Tibial nerve (tissue), 4 donors: ENCODE data around the gene MIS18A. TPM values are rescaled to one million over a fixed set of nuclear protein-coding genes. Genes with fewer than 3 reads are reported as not detected.

ENCODE experiments used
- DNase-seq, 2 donors: peaks; one replicate each; pipeline ENCODE4 v3.0.0-alpha.2; 2019; ENCODE audit warnings: low spot score in 2 of 2
- H3K27ac ChIP-seq, 4 donors: fragments of 200-600 bp; sonication (generic) in 3 of 4; one replicate each; pipeline ENCODE4 v1.5.1; 2017 to 2019; ENCODE audit warnings: mild to moderate bottlenecking in 1 of 4
- H3K27me3 ChIP-seq, 2 donors: fragments of 200-600 bp; sonication (generic) in 1 of 2; one replicate each; pipeline versions ENCODE4 v1.5.1 to v1.6.0; 2017 to 2019
- H3K36me3 ChIP-seq, 3 donors: fragments of 200-600 bp; sonication (generic); one replicate each; pipeline ENCODE4 v1.5.1; 2018 to 2019
- H3K4me1 ChIP-seq, 4 donors: fragments of 200-600 bp; sonication (generic) in 3 of 4; one replicate each; pipeline ENCODE4 v1.5.1; 2017 to 2019
- H3K4me3 ChIP-seq, 4 donors: fragments of 200-600 bp; sonication (generic) in 3 of 4; one replicate each; pipeline ENCODE4 v1.5.1; 2017 to 2019; ENCODE audit warnings: mild to moderate bottlenecking in 1 of 4, moderate library complexity in 1 of 4
- H3K9me3 ChIP-seq, 4 donors: fragments of 200-600 bp; sonication (generic) in 3 of 4; one replicate each; pipeline ENCODE4 v1.5.1; 2017 to 2019
- CTCF ChIP-seq, 5 experiments: fragments of 200-600 bp in 3 of 5; fragments of 450-650 bp in 2 of 5; sonication (generic) in 3 of 5; IDR thresholded peaks; one replicate each; pipeline ENCODE4 v1.5.1; 2016 to 2019; ENCODE audit warnings: antibody characterized with exemption in 5 of 5, mild to moderate bottlenecking in 3 of 5, moderate library complexity in 2 of 5
- EP300 ChIP-seq, 2 donors: sonication (generic); formaldehyde crosslinking; IDR thresholded peaks; one replicate each; pipeline ENCODE4 v1.6.1; 2017; ENCODE audit warnings: antibody characterized with exemption in 2 of 2, mild to moderate bottlenecking in 1 of 2
- POLR2A ChIP-seq, 2 donors: fragments of 450-650 bp; IDR thresholded peaks; one replicate each; pipeline ENCODE4 v1.6.1; 2017; ENCODE audit warnings: antibody characterized with exemption in 2 of 2, mild to moderate bottlenecking in 2 of 2, moderate library complexity in 2 of 2
- WGBS, 2 donors: methylation state at CpG; one replicate each; pipeline ENCODE4 v1.1.5; 2018; 5-methylcytosine and 5-hydroxymethylcytosine counted together
- total RNA-seq, 4 donors: library from RNA; depleted of rRNA; stranded (reverse); fragments of >200 nt; gene quantifications; one replicate each; pipeline ENCODE4 v1.1.0, GENCODE V29; 2016

The MIS18A gene
- total RNA-seq, 4 donors from 2014 or later, result 4.0 to 9.3 (median 7.1) TPM

GRCh38 chr21:32307706-32308105 is 28.9 kb upstream of the MIS18A start:
- 93 to 100% methylated on average over 4 of the region's 4 CpGs for WGBS, 2 donors

GRCh38 chr21:32306021-32306780 is 27.4 kb upstream of the MIS18A start:
- Histone ChIP-seq H3K27me3 (no peaks in the 10 kb centered on the region), H3K36me3 (peaks cover 0 to 42% (median 0%) of the 10 kb centered on the region in 3 donors), H3K9me3 (no peaks in the 10 kb centered on the region), H3K4me1 (peaks cover 0 to 15% (median 0%) of the 10 kb centered on the region in 4 donors), H3K4me3 (no peak overlapping the region), H3K27ac (peak overlapping the region; percentile 33 to 83 (median 53))
- TF ChIP-seq CTCF (IDR thresholded peaks at IDR 0.05) (peak; percentile 31 to 65 (median 58)), POLR2A (IDR thresholded peaks at IDR 0.05) (no peak)
- 36 to 46% methylated on average over 22 of the region's 22 CpGs for WGBS, 2 donors
- no peak for DNase-seq

More at GRCh38 chr21:32307706-32308105, 28.9 kb upstream of the MIS18A start:
- no peak for DNase-seq
- no peak overlapping the region for H3K4me3 ChIP-seq
- H3K27me3 ChIP-seq, result no peaks in the 10 kb centered on the region
- peaks cover 0 to 57% (median 0%) of the 10 kb centered on the region in 3 donors for H3K36me3 ChIP-seq
- H3K4me1 ChIP-seq, result peaks cover 0 to 15% (median 0%) of the 10 kb centered on the region in 4 donors
- no peak overlapping the region for H3K27ac ChIP-seq
- no peaks in the 10 kb centered on the region for H3K9me3 ChIP-seq
- TF ChIP-seq EP300 (IDR thresholded peaks at IDR 0.05) (no peak), POLR2A (IDR thresholded peaks at IDR 0.05) (no peak), CTCF (IDR thresholded peaks at IDR 0.05) (no peak)

GRCh38 chr21:32304998-32305397 is 26.1 kb upstream of the MIS18A start:
- no peaks in the 10 kb centered on the region for H3K9me3 ChIP-seq
- peaks cover 0 to 15% (median 0%) of the 10 kb centered on the region in 4 donors for H3K4me1 ChIP-seq
- peaks cover 0 to 30% (median 0%) of the 10 kb centered on the region in 3 donors for H3K36me3 ChIP-seq
- H3K27ac ChIP-seq, result peak overlapping the region in 2 of 4 donors; percentile 71 to 83
- H3K4me3 ChIP-seq, result no peak overlapping the region
- no peak for DNase-seq
- no peak for TF ChIP-seq POLR2A (IDR thresholded peaks at IDR 0.05)
- TF ChIP-seq CTCF (IDR thresholded peaks at IDR 0.05), result no peak
- TF ChIP-seq EP300 (IDR thresholded peaks at IDR 0.05), result no peak
- H3K27me3 ChIP-seq, result no peaks in the 10 kb centered on the region
- 96 to 97% methylated on average over 7 of the region's 7 CpGs for WGBS, 2 donors

GRCh38 chr21:32303385-32303784 is 24.5 kb upstream of the MIS18A start:
- Histone ChIP-seq H3K4me1 (peaks cover 0 to 15% (median 0%) of the 10 kb centered on the region in 4 donors), H3K27me3 (no peaks in the 10 kb centered on the region), H3K9me3 (no peaks in the 10 kb centered on the region), H3K4me3 (no peak overlapping the region), H3K36me3 (peaks cover 0 to 14% (median 0%) of the 10 kb centered on the region in 3 donors), H3K27ac (no peak overlapping the region)
- 96 to 100% methylated on average over 1 of the region's 1 CpG for WGBS, 2 donors
- TF ChIP-seq CTCF (IDR thresholded peaks at IDR 0.05) (no peak), EP300 (IDR thresholded peaks at IDR 0.05) (no peak), POLR2A (IDR thresholded peaks at IDR 0.05) (no peak)
- no peak for DNase-seq

GRCh38 chr21:32302560-32302959 is 23.7 kb upstream of the MIS18A start:
- WGBS, 2 donors, result 91 to 95% methylated on average over 6 of the region's 6 CpGs

More at GRCh38 chr21:32302560-32302959, 23.7 kb upstream of the MIS18A start:
- H3K4me3 ChIP-seq, result no peak overlapping the region
- no peak for DNase-seq
- TF ChIP-seq POLR2A (IDR thresholded peaks at IDR 0.05) (no peak), EP300 (IDR thresholded peaks at IDR 0.05) (no peak), CTCF (IDR thresholded peaks at IDR 0.05) (no peak)
- no peaks in the 10 kb centered on the region for H3K9me3 ChIP-seq
- H3K36me3 ChIP-seq, result peaks cover 0 to 6% (median 0%) of the 10 kb centered on the region in 3 donors
- H3K27ac ChIP-seq, result no peak overlapping the region
- peaks cover 0 to 15% (median 0%) of the 10 kb centered on the region in 4 donors for H3K4me1 ChIP-seq
- H3K27me3 ChIP-seq, result no peaks in the 10 kb centered on the region
